ENCODE data around the gene JUP. TPM values are rescaled to one million over a fixed set of nuclear protein-coding genes. Genes with fewer than 3 reads are reported as not detected.

Gene JUP
- total RNA-seq, 2 donors from 2014 or later = 0.14 to 1.0 TPM

DNA sequence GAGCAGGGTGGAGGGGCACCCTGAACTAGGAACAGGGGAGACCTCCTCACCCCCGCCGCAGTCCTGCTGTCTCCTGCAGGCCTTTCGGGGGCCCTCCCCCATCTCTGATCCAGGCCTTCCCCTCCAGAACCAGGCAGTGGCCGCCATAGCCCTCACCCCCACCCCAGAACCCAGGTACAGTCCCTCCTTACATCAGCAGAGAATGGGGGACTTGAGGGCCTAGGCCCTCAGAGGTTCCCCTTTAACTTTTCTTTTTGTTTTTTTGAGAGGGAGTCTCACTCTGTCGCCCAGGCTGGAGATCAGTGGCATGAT lies 47.8 kb downstream of the JUP start:
- no peaks in the 10 kb centered on the region for H3K9me3 Mint-ChIP-seq
- no peaks in the 10 kb centered on the region for H3K4me1 Mint-ChIP-seq (ENCODE audit: low read depth in 2 of 2)
- DNase-seq (ENCODE audit: low spot score) = no peak
- no peak overlapping the region for H3K4me3 Mint-ChIP-seq
- no peak overlapping the region for H3K27ac Mint-ChIP-seq
- ATAC-seq = no peak
- H3K36me3 Mint-ChIP-seq = no peaks in the 10 kb centered on the region
- H3K27me3 Mint-ChIP-seq = peaks cover 18 to 29% of the 10 kb centered on the region in 2 donors

DNA sequence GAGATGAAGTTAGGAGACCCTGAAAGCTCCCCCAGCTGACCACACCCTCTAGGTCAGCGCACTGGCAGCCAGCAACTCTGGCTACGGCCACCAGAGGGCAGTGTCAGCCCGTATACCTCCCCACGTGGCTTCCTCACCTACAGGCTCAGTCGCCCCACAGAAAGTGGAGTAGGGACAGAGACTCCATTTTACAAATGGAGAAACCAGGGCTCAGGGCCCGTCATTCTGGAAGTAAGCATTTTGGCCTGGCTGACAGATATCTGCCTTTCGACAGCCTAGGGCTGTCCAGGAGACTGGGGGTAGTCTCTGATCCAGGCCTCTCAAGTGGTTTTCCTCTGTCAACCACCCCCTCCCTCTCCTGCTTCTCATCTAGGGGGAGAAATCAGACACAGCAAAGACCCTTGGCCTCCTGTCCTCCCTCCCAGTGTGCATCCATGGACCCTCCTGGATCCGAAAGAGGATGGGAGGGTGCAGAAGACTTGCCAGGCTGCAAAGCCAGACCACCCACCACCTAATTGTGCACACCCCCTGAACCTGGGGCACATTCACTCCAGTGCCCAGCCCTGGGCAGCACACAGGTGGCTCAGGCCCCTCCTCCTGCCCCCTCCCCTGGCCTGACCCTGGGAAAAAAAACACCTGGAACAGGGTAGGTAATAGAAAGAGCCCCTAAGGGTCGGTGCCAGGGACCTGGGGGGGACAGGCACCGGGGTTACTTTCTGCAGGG lies 48.3 kb downstream of the JUP start:
- Mint-ChIP-seq H3K27me3 (peaks cover 20 to 29% of the 10 kb centered on the region in 2 donors), H3K9me3 (no peaks in the 10 kb centered on the region), H3K4me3 (no peak overlapping the region), H3K36me3 (no peaks in the 10 kb centered on the region), H3K27ac (no peak overlapping the region), H3K4me1 (ENCODE audit: low read depth in 2 of 2) (peaks cover 0 to 2% of the 10 kb centered on the region in 2 donors)
- peak; percentile 89 for ATAC-seq
- peak; percentile 76 for DNase-seq (ENCODE audit: low spot score)

- ATAC-seq (peak in 1 of 2 donors; percentile 2), DNase-seq (ENCODE audit: low spot score) (no peak)
- Mint-ChIP-seq H3K4me1 (ENCODE audit: low read depth in 2 of 2) (peaks cover 0 to 2% of the 10 kb centered on the region in 2 donors), H3K27me3 (peaks cover 21 to 29% of the 10 kb centered on the region in 2 donors), H3K27ac (no peak overlapping the region), H3K4me3 (no peak overlapping the region), H3K9me3 (no peaks in the 10 kb centered on the region), H3K36me3 (no peaks in the 10 kb centered on the region)
These were observed 48.9 kb downstream of the JUP start for GRCh38 chr17:41737680-41738023.

- H3K27me3 Mint-ChIP-seq = peaks cover 26 to 29% of the 10 kb centered on the region in 2 donors
- ATAC-seq = no peak
- H3K4me3 Mint-ChIP-seq = no peak overlapping the region
- no peaks in the 10 kb centered on the region for H3K36me3 Mint-ChIP-seq
- H3K4me1 Mint-ChIP-seq (ENCODE audit: low read depth in 2 of 2) = peaks cover 0 to 2% of the 10 kb centered on the region in 2 donors
- no peak for DNase-seq (ENCODE audit: low spot score)
- H3K9me3 Mint-ChIP-seq = no peaks in the 10 kb centered on the region
- no peak overlapping the region for H3K27ac Mint-ChIP-seq
These were observed 49.4 kb downstream of the JUP start for GRCh38 chr17:41736983-41737679.

GRCh38 chr17:41735744-41736143 lies 50.8 kb downstream of the JUP start:
- no peak overlapping the region for H3K4me3 Mint-ChIP-seq
- H3K27me3 Mint-ChIP-seq = peaks cover 35 to 37% of the 10 kb centered on the region in 2 donors
- no peak overlapping the region for H3K27ac Mint-ChIP-seq

DNA sequence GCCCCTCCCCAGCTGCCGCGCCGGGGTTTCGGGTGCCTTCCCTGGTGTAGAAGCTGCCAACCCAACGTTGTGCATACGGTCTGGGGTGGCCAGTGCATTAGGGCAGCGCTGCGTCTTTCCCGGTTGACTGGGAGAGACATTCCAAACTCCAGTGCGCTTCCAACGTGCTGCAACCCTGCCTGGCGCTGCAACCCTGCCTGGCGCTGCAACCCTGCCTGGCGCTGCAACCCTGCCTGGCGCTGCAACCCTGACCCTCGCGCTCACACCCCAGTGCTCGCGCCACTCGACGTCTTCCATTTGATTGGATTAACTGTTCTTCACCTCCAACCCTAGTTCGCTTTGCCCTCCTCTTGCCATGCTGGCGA lies 51.6 kb downstream of the JUP start:
- ATAC-seq (no peak), DNase-seq (ENCODE audit: low spot score) (no peak)
- Mint-ChIP-seq H3K4me3 (no peak overlapping the region), H3K27ac (no peak overlapping the region), H3K4me1 (ENCODE audit: low read depth in 2 of 2) (peaks cover 0 to 2% of the 10 kb centered on the region in 2 donors), H3K27me3 (peaks cover 35 to 37% of the 10 kb centered on the region in 2 donors), H3K36me3 (no peaks in the 10 kb centered on the region), H3K9me3 (no peaks in the 10 kb centered on the region)

More at GRCh38 chr17:41735744-41736143, 50.8 kb downstream of the JUP start:
- peaks cover 0 to 2% of the 10 kb centered on the region in 2 donors for H3K4me1 Mint-ChIP-seq (ENCODE audit: low read depth in 2 of 2)
- H3K36me3 Mint-ChIP-seq = no peaks in the 10 kb centered on the region
- ATAC-seq (no peak), DNase-seq (ENCODE audit: low spot score) (no peak)
- no peaks in the 10 kb centered on the region for H3K9me3 Mint-ChIP-seq

- no peaks in the 10 kb centered on the region for H3K36me3 Mint-ChIP-seq
- peaks cover 0 to 2% of the 10 kb centered on the region in 2 donors for H3K4me1 Mint-ChIP-seq (ENCODE audit: low read depth in 2 of 2)
- H3K4me3 Mint-ChIP-seq = no peak within 1 kb of the TSS
- no peak for ATAC-seq
- H3K9me3 Mint-ChIP-seq = no peaks in the 10 kb centered on the region
- peaks cover 35 to 37% of the 10 kb centered on the region in 2 donors for H3K27me3 Mint-ChIP-seq
- DNase-seq (ENCODE audit: low spot score) = no peak
- H3K27ac Mint-ChIP-seq = no peak within 1 kb of the TSS
These were observed 52.2 kb downstream of the JUP start, which contains the start of gene HAP1 for GRCh38 chr17:41734139-41734948. TSS of gene HAP1 (minus strand) at chr17:41734643. CDS start at chr17:41734634, 9 bp downstream.

DNA sequence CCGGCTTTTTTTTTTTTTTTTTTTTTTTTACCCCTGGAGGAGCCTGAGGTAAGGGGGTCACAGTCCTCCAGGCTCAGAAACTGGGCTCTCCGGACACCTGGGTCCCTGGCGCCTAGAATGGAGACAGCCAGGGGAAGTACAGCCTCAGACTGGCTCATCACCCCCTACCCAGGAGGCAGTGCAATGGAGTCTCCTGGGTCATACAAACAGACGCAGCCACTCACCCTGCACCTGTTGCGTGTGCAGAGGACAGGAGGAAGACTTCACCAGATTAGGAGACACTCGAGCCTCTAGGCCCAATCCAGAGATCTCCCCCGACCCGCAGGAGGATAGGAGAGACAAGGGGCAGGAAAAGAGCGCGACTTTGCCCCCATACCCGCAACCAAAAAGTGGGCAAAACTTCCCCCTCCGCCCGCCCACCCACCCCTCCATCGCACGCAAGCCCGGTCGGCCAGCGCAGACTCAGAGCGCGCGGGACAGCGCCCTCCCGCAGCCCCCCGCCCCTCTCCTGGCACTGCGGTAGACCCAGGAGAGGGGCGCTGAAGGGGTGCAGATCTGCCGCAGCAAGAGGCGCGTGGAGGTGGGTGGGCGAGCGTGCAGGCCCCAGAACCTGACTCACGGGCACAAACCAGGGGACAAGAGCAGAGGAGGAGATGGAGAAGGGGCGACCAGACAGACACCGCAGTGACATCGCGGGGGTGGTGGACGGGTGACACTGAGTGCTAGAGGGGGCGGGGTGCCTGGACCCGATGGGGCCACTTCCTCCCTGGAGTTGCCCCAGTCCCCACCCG lies 53.0 kb downstream of the JUP start:
- peaks cover 0 to 2% of the 10 kb centered on the region in 2 donors for H3K4me1 Mint-ChIP-seq (ENCODE audit: low read depth in 2 of 2)
- H3K27me3 Mint-ChIP-seq = peaks cover 35 to 37% of the 10 kb centered on the region in 2 donors
- ATAC-seq (no peak), DNase-seq (ENCODE audit: low spot score) (no peak)
- no peak overlapping the region for H3K27ac Mint-ChIP-seq
- no peaks in the 10 kb centered on the region for H3K36me3 Mint-ChIP-seq
- H3K9me3 Mint-ChIP-seq = no peaks in the 10 kb centered on the region
- H3K4me3 Mint-ChIP-seq = no peak overlapping the region

DNA sequence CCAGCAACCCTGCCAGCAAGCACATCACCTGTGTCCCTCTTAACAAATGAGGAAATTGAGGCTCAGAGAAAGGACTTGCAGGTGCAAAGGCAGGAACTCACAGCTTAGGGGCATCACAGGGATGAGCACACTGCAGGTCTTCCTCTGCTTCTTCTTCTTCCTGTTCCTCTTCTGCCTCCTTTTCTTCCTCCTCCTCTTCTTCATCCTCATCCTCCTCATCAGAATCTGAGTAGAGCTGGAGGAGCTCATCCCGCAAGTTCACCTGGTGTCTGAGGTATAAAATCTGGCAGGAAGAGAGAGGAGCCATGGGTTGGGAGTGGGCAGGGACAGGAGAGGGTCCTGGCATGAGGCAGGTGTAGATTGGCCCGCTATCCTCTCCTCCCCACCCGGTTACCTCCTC lies 54.7 kb downstream of the JUP start:
- H3K4me3 Mint-ChIP-seq = no peak overlapping the region
- DNase-seq (ENCODE audit: low spot score) (no peak), ATAC-seq (no peak)
- H3K9me3 Mint-ChIP-seq = no peaks in the 10 kb centered on the region
- no peak overlapping the region for H3K27ac Mint-ChIP-seq
- H3K4me1 Mint-ChIP-seq (ENCODE audit: low read depth in 2 of 2) = peaks cover 0 to 2% of the 10 kb centered on the region in 2 donors
- no peaks in the 10 kb centered on the region for H3K36me3 Mint-ChIP-seq
- H3K27me3 Mint-ChIP-seq = peaks cover 27 to 32% of the 10 kb centered on the region in 2 donors

- Mint-ChIP-seq H3K27me3 (peaks cover 13 to 22% of the 10 kb centered on the region in 2 donors), H3K4me3 (no peak overlapping the region), H3K36me3 (no peaks in the 10 kb centered on the region), H3K4me1 (ENCODE audit: low read depth in 2 of 2) (peaks cover 0 to 2% of the 10 kb centered on the region in 2 donors), H3K27ac (no peak overlapping the region), H3K9me3 (no peaks in the 10 kb centered on the region)
- DNase-seq (ENCODE audit: low spot score) (no peak), ATAC-seq (peak in 1 of 2 donors; percentile 52)
These were observed 56.0 kb downstream of the JUP start for GRCh38 chr17:41730479-41730878.

DNA sequence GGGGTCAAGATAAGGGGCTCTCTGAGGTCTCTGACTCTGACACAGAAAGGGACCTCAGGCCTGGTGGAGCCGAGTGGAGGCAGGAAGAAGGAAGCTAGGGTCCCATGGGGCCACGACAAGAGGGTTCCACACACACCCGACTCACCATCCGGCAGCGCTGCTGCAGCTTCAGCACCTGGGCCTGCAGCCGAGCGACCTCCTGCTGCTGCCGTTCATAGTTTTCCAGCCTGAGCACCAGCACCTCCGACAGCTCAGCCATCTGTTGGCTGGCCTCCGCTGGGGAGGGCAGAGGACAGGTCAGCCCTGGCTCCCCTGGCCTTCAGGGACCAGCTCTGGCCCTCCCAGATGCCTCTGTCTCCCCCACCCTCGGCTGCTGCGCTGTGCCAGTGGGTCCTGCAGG lies 58.5 kb downstream of the JUP start:
- Mint-ChIP-seq H3K4me1 (ENCODE audit: low read depth in 2 of 2) (no peaks in the 10 kb centered on the region), H3K27me3 (peaks cover 6 to 17% of the 10 kb centered on the region in 2 donors)

DNA sequence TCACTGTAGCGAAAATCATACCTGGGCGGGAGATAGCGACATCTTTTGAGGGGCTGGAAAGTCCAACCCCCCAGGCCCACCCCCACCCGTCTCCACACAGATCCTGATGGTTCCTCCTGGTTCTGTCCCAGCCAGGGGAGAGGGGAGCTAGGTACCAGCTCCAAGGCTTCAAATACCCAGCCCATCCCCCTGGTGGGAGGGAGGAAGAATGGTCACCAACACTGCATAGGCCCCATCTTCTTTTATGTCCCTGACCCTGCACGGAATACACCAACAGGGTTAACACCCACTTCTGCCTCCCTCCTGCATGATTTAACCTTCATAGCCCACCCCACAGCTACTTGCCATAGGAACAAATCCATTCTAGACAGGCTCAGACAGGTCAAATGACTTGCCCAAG lies 61.4 kb downstream of the JUP start:
- Mint-ChIP-seq H3K27ac (no peak overlapping the region), H3K9me3 (no peaks in the 10 kb centered on the region), H3K36me3 (no peaks in the 10 kb centered on the region), H3K4me1 (ENCODE audit: low read depth in 2 of 2) (no peaks in the 10 kb centered on the region), H3K27me3 (no peaks in the 10 kb centered on the region), H3K4me3 (no peak overlapping the region)
- no peak for ATAC-seq
- no peak for DNase-seq (ENCODE audit: low spot score)

More for the DNA sequence above, 58.5 kb downstream of the JUP start:
- no peak overlapping the region for H3K4me3 Mint-ChIP-seq
- no peak overlapping the region for H3K27ac Mint-ChIP-seq
- ATAC-seq (no peak), DNase-seq (ENCODE audit: low spot score) (no peak)
- no peaks in the 10 kb centered on the region for H3K9me3 Mint-ChIP-seq
- no peaks in the 10 kb centered on the region for H3K36me3 Mint-ChIP-seq

- H3K4me1 Mint-ChIP-seq (ENCODE audit: low read depth in 2 of 2) = no peaks in the 10 kb centered on the region
- no peak overlapping the region for H3K27ac Mint-ChIP-seq
- no peaks in the 10 kb centered on the region for H3K36me3 Mint-ChIP-seq
- no peaks in the 10 kb centered on the region for H3K9me3 Mint-ChIP-seq
- H3K4me3 Mint-ChIP-seq = no peak overlapping the region
- ATAC-seq (no peak), DNase-seq (ENCODE audit: low spot score) (no peak)
- H3K27me3 Mint-ChIP-seq = no peaks in the 10 kb centered on the region
These were observed 61.9 kb downstream of the JUP start for GRCh38 chr17:41724476-41725050.
